Measurements from ENCODE around the gene NAA38. TPM values are rescaled to one million over a fixed set of nuclear protein-coding genes. Genes with fewer than 3 reads are reported as not detected.

NAA38 gene
- total RNA-seq = 10 to 100 TPM; 44.1 to 47.4 TPM
- 100 to 1,000 TPM; 111 to 143 TPM for polyA plus RNA-seq
- long read RNA-seq, donor 1, partial matches to known transcripts = 0 of 11 reads
- long read RNA-seq, donor 1, other reads (novel, unspliced or antisense) = 4 of 11 reads
- long read RNA-seq, donor 2, transcript NAA38-201 (2 exons, 999 nt) = major isoform, 10 of 23 reads
- long read RNA-seq, donor 2, partial matches to known transcripts = 0 of 23 reads
- long read RNA-seq, donor 2, other reads (novel, unspliced or antisense) = 6 of 23 reads

- no peaks in the 10 kb centered on the region for H3K27me3 ChIP-seq (ENCODE audit: control insufficient read depth in 1 of 2, insufficient read depth in 2 of 2, low read length in 1 of 2)
- H3K4me3 ChIP-seq (ENCODE audit: low read length in 2 of 2) = peak within 1 kb of the TSS; percentile 33 to 93
- WGBS, 2 donors = 0% methylated on average over 60 to 64 of the region's 64 CpGs
- peak within 1 kb of the TSS in 1 of 2 donors; percentile 94 for H3K27ac ChIP-seq (ENCODE audit: low read depth in 1 of 2, low read length in 2 of 2)
- intact Hi-C loops (cut with DNase I) = loop anchor here (5.0 to 10.0 kb wide), 2 partner anchors 112 to 200 kb away; no protein-coding TSS in a partner anchor
- H3K36me3 ChIP-seq (ENCODE audit: control insufficient read depth in 1 of 2, insufficient read depth in 2 of 2, low read length in 1 of 2) = no peaks in the 10 kb centered on the region
- DNase-seq (peak; percentile 98 to 99), ATAC-seq (ENCODE audit: low FRiP score) (peak; percentile 95)
- H3K4me1 ChIP-seq (ENCODE audit: control insufficient read depth in 1 of 2, insufficient read depth in 2 of 2, low read length in 2 of 2) = no peaks in the 10 kb centered on the region
- H3K9me3 ChIP-seq (ENCODE audit: control insufficient read depth, low read length) = no peaks in the 10 kb centered on the region
These were observed at the start of gene NAA38 for GRCh38 chr17:7856811-7857712. NAA38 (minus strand) TSS chr17:7857559; CDS start chr17:7857463, 96 bp downstream.

- DNase-seq (peak in 1 of 2 donors; percentile 53), ATAC-seq (ENCODE audit: low FRiP score) (no peak)
- H3K36me3 ChIP-seq (ENCODE audit: control insufficient read depth in 1 of 2, insufficient read depth in 2 of 2, low read length in 1 of 2) = peaks cover 0 to 14% of the 10 kb centered on the region in 2 donors
- no peaks in the 10 kb centered on the region for H3K9me3 ChIP-seq (ENCODE audit: control insufficient read depth, low read length)
- 71 to 72% methylated on average over 22 of the region's 22 CpGs for WGBS, 2 donors
- H3K4me1 ChIP-seq (ENCODE audit: control insufficient read depth in 1 of 2, insufficient read depth in 2 of 2, low read length in 2 of 2) = no peaks in the 10 kb centered on the region
- no peaks in the 10 kb centered on the region for H3K27me3 ChIP-seq (ENCODE audit: control insufficient read depth in 1 of 2, insufficient read depth in 2 of 2, low read length in 1 of 2)
- H3K4me3 ChIP-seq (ENCODE audit: low read length in 2 of 2) = no peak overlapping the region
- no peak overlapping the region for H3K27ac ChIP-seq (ENCODE audit: low read depth in 1 of 2, low read length in 2 of 2)
- intact Hi-C loops (cut with DNase I) = no loop called here
These were observed 46.1 kb upstream of the NAA38 start for GRCh38 chr17:7903154-7904103.

- intact Hi-C loops (cut with DNase I) = loop anchor here (5.0 kb wide), 1 partner anchor 35 kb away; no protein-coding TSS in a partner anchor
- H3K4me1 ChIP-seq (ENCODE audit: control insufficient read depth in 1 of 2, insufficient read depth in 2 of 2, low read length in 2 of 2) = no peaks in the 10 kb centered on the region
- H3K4me3 ChIP-seq (ENCODE audit: low read length in 2 of 2) = no peak overlapping the region
- H3K9me3 ChIP-seq (ENCODE audit: control insufficient read depth, low read length) = no peaks in the 10 kb centered on the region
- peaks cover 0 to 11% of the 10 kb centered on the region in 2 donors for H3K36me3 ChIP-seq (ENCODE audit: control insufficient read depth in 1 of 2, insufficient read depth in 2 of 2, low read length in 1 of 2)
- 54 to 56% methylated on average over 6 of the region's 6 CpGs for WGBS, 2 donors
- no peak for ATAC-seq (ENCODE audit: low FRiP score)
- H3K27me3 ChIP-seq (ENCODE audit: control insufficient read depth in 1 of 2, insufficient read depth in 2 of 2, low read length in 1 of 2) = no peaks in the 10 kb centered on the region
- no peak overlapping the region for H3K27ac ChIP-seq (ENCODE audit: low read depth in 1 of 2, low read length in 2 of 2)
- no peak for DNase-seq
These were observed 40.4 kb upstream of the NAA38 start for GRCh38 chr17:7897773-7898172.

GRCh38 chr17:7897090-7897489 is 39.7 kb upstream of the NAA38 start:
- ATAC-seq (ENCODE audit: low FRiP score) (no peak), DNase-seq (no peak)
- Histone ChIP-seq H3K4me3 (ENCODE audit: low read length in 2 of 2) (no peak overlapping the region), H3K4me1 (ENCODE audit: control insufficient read depth in 1 of 2, insufficient read depth in 2 of 2, low read length in 2 of 2) (no peaks in the 10 kb centered on the region), H3K36me3 (ENCODE audit: control insufficient read depth in 1 of 2, insufficient read depth in 2 of 2, low read length in 1 of 2) (peaks cover 0 to 11% of the 10 kb centered on the region in 2 donors), H3K27me3 (ENCODE audit: control insufficient read depth in 1 of 2, insufficient read depth in 2 of 2, low read length in 1 of 2) (no peaks in the 10 kb centered on the region), H3K9me3 (ENCODE audit: control insufficient read depth, low read length) (no peaks in the 10 kb centered on the region), H3K27ac (ENCODE audit: low read depth in 1 of 2, low read length in 2 of 2) (no peak overlapping the region)
- WGBS, 2 donors = 83% methylated on average over 13 of the region's 13 CpGs
- intact Hi-C loops (cut with DNase I) = loop anchor here (5.0 kb wide), 1 partner anchor 35 kb away; no protein-coding TSS in a partner anchor

GRCh38 chr17:7894866-7895265 is 37.5 kb upstream of the NAA38 start:
- WGBS, 2 donors = 90 to 92% methylated on average over 8 of the region's 8 CpGs
- H3K36me3 ChIP-seq (ENCODE audit: control insufficient read depth in 1 of 2, insufficient read depth in 2 of 2, low read length in 1 of 2) = peaks cover 0 to 9% of the 10 kb centered on the region in 2 donors
- intact Hi-C loops (cut with DNase I) = loop anchor here (5.0 kb wide), 1 partner anchor 33 kb away; no protein-coding TSS in a partner anchor

GRCh38 chr17:7894226-7894625 is 36.9 kb upstream of the NAA38 start:
- intact Hi-C loops (cut with DNase I) = no loop called here
- peaks cover 0 to 7% of the 10 kb centered on the region in 2 donors for H3K36me3 ChIP-seq (ENCODE audit: control insufficient read depth in 1 of 2, insufficient read depth in 2 of 2, low read length in 1 of 2)

More at GRCh38 chr17:7894866-7895265, 37.5 kb upstream of the NAA38 start:
- Histone ChIP-seq H3K4me3 (ENCODE audit: low read length in 2 of 2) (no peak overlapping the region), H3K9me3 (ENCODE audit: control insufficient read depth, low read length) (no peaks in the 10 kb centered on the region), H3K27me3 (ENCODE audit: control insufficient read depth in 1 of 2, insufficient read depth in 2 of 2, low read length in 1 of 2) (no peaks in the 10 kb centered on the region), H3K4me1 (ENCODE audit: control insufficient read depth in 1 of 2, insufficient read depth in 2 of 2, low read length in 2 of 2) (no peaks in the 10 kb centered on the region), H3K27ac (ENCODE audit: low read depth in 1 of 2, low read length in 2 of 2) (no peak overlapping the region)
- DNase-seq (no peak), ATAC-seq (ENCODE audit: low FRiP score) (no peak)

GRCh38 chr17:7893187-7893880 is 36.0 kb upstream of the NAA38 start:
- Histone ChIP-seq H3K27me3 (ENCODE audit: control insufficient read depth in 1 of 2, insufficient read depth in 2 of 2, low read length in 1 of 2) (no peaks in the 10 kb centered on the region), H3K36me3 (ENCODE audit: control insufficient read depth in 1 of 2, insufficient read depth in 2 of 2, low read length in 1 of 2) (peaks cover 0 to 7% of the 10 kb centered on the region in 2 donors), H3K27ac (ENCODE audit: low read depth in 1 of 2, low read length in 2 of 2) (no peak overlapping the region), H3K4me3 (ENCODE audit: low read length in 2 of 2) (no peak overlapping the region), H3K4me1 (ENCODE audit: control insufficient read depth in 1 of 2, insufficient read depth in 2 of 2, low read length in 2 of 2) (no peaks in the 10 kb centered on the region), H3K9me3 (ENCODE audit: control insufficient read depth, low read length) (no peaks in the 10 kb centered on the region)
- intact Hi-C loops (cut with DNase I) = no loop called here
- no peak for ATAC-seq (ENCODE audit: low FRiP score)
- 92 to 93% methylated on average over 15 of the region's 15 CpGs for WGBS, 2 donors
- DNase-seq = no peak

More at GRCh38 chr17:7894226-7894625, 36.9 kb upstream of the NAA38 start:
- no peak for ATAC-seq (ENCODE audit: low FRiP score)
- Histone ChIP-seq H3K4me1 (ENCODE audit: control insufficient read depth in 1 of 2, insufficient read depth in 2 of 2, low read length in 2 of 2) (no peaks in the 10 kb centered on the region), H3K9me3 (ENCODE audit: control insufficient read depth, low read length) (no peaks in the 10 kb centered on the region), H3K27me3 (ENCODE audit: control insufficient read depth in 1 of 2, insufficient read depth in 2 of 2, low read length in 1 of 2) (no peaks in the 10 kb centered on the region), H3K27ac (ENCODE audit: low read depth in 1 of 2, low read length in 2 of 2) (no peak overlapping the region), H3K4me3 (ENCODE audit: low read length in 2 of 2) (no peak overlapping the region)
- WGBS, 2 donors = 89 to 90% methylated on average over 9 of the region's 9 CpGs
- no peak for DNase-seq
